Stimulated activated CD8-positive, alpha-beta memory T cell treated with anti-CD3 and anti-CD28 coated beads, Interleukin-15, amount 100 ng/mL, for 48 hours (primary cell): ENCODE data around the gene C1QL4.
"Not testable (repeated sequence)": the region's sequence is repeated elsewhere in the genome, so short reads cannot be mapped to it uniquely, and the experiment has no call there.

ENCODE experiments used
- DNase-seq, 2 donors: peaks; one replicate each; pipeline ENCODE4 v3.0.0-alpha.2; 2020; ENCODE audit warnings: low read depth in 2 of 2

The C1QL4 gene

DNA sequence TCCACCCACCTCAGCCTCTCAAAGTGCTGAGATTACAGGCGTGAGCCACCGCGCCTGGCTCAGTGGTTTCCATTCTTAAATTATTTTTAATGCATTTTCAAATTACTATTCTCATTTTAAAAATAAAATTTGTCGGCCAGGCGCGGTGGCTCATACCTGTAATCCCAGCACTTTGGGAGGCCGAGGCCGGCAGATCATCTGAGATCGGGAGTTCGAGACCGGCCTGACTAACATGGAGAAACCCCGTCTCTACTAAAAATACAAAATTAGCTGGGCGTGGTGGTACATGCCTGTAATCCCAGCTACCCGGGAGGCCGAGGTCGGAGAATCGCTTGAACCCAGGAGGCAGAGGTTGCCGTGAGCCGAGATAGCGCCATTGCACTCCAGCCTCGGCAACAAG is 3.2 kb downstream of the C1QL4 start:
- not testable (repeated sequence) for DNase-seq

DNA sequence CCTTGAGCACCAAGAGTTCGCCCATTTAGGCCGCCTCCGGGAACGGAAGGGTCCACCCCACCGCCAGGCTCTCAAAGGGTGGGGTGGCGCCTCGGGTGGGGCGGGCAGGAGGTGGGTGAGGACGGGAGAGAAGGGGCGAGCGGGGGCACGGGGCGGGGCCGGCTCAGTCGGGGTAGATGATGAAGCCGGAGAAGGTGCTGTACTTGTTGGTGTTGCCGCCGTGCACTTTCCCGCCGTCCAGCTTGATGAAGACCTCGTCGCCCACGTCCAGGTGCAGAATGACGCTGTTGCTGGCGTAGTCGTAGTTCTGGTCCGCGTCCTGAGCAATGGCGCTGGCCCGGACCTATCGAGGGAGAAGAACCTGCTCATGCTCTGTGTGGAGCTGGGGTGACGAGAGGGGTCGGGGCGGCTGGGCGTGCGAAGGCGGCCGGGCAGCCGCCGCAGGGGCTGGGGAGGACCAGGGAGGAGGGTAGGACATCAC is 4.1 kb downstream of the C1QL4 start:
- no peak for DNase-seq

DNA sequence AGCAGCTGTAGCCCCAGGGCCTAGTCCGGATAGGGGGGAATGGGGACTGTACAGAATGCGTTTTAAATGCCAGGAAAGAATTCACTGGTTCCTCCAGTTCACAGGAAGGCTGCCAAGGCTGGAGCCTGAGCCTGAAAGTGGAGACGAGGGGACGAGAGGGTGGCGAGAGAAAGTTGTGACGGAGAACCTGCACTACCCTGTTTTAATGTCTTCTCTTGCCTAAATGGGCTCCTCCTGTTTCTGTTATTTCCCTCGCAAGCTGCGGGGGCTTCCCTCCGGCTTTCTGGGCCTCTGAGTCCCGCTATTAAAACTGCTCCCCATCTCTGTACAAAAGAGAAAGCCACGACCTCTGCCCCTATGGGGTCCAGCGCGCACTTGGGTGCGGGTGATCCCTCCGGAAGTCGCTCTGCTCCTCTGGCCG is 4.5 kb downstream of the C1QL4 start:
- DNase-seq, result no peak

DNA sequence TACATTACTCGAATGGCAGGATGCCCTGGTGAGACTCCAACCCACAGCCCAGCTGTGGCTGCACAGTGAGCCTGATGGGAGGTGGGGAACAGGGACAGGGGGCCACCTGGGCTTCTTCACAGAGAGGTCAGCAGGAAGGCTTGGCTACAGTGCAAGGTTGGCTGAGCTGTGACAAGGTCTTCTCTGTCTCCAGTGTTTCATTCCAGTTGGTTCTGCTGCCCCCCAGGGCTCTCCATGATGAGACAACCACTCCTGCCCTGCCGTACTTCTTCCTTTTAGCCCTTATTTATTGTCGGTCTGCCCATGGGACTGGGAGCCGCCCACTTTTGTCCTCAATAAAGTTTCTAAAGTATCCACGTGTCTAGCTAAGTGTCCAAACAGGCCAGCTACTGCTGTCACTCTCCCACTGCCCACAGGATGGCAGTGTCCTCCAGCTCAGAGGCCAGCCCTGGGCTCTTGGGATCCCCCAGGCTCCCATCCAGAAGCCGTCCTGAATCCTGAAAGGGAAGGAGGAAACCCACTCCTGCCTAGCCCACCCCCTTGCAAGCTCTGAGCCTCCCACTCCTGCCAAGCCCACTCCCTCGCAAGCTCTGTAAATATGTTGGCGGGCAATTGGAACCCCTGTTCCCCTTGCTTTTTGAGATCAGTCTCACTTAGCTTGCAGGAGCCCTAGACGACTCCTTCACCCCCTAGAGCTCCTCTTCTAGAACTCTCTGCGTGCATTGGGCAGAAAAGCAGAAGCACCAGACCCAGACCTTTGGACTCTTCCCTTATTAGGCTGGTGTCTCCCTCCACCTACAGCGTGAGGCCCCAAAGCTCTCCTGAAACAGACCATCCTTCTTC is 5.4 kb downstream of the C1QL4 start:
- no peak for DNase-seq

DNA sequence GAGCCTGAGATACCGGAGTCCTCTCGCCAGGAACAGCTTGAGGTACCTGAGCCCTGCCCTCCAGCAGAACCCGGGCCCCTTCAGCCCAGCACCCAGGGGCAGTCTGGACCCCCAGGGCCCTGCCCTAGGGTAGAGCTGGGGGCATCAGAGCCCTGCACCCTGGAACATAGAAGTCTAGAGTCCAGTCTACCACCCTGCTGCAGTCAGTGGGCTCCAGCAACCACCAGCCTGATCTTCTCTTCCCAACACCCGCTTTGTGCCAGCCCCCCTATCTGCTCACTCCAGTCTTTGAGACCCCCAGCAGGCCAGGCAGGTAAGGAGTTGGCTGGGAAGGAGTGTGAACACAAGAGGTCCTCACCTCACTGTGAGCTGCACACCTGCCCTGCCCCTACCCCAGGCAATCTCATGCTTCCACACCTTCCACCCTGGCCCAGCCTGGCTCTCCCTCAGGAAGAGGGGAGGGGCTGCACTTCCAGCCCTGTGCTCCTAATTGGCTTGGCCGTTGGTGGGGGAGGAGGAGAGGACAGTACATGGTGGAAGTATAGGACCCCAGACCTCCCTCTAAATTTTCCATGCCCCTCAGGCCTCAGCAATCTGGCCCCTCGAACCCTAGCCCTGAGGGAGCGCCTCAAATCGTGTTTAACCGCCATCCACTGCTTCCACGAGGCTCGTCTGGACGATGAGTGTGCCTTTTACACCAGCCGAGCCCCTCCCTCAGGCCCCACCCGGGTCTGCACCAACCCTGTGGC is 6.2 kb downstream of the C1QL4 start:
- no peak for DNase-seq

DNA sequence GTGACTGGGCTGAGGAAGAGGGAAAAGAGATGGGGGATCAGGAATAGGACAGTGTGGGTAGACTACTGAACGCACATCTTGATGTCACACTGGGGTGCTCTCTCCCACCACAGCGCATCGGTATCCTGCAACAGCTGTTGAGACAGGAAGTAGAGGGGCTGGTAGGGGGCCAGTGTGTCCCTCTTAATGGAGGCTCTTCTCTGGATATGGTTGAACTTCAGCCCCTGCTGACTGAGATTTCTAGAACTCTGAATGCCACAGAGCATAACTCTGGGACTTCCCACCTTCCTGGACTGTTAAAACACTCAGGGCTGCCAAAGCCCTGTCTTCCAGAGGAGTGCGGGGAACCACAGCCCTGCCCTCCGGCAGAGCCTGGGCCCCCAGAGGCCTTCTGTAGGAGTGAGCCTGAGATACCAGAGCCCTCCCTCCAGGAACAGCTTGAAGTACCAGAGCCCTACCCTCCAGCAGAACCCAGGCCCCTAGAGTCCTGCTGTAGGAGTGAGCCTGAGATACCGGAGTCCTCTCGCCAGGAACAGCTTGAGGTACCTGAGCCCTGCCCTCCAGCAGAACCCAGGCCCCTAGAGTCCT is 6.9 kb downstream of the C1QL4 start:
- DNase-seq, result no peak

DNA sequence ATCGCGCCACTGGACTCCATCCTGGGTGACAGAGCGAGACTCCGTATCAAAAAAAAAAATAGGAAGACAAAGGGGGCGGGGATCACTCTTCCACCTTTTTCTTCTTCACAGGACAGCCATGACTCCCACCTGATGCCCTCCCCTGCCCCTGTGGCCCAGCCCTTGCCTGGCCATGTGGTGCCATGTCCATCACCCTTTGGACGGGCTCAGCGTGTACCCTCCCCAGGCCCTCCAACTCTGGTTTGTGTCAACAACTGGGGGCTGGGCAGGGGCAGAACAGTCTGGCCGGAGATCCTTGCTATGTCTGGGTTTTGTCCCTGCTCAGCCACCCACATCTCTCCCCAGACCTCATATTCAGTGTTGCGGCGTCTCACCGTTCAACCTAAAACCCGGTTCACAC is 8.2 kb downstream of the C1QL4 start:
- no peak for DNase-seq

DNA sequence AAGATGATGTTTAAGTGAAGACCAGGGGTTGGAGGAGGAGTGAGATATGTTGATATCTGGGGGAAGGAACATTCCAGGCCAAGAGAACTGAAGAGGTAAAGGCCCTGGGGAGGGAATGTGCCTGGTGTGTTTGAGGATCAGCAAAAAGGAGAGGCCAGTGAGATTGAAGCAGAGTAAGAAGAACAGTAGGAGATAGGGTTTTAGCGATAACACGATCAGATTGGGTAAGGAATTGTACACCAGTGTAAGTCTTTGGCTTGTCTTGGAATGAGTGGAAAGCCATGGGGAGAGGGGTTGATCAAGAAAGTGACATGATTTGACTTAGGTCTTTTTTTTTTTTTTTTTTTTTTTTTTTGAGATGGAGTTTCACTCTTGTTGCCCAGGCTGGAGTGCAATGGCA is 9.1 kb downstream of the C1QL4 start:
- no peak for DNase-seq

DNA sequence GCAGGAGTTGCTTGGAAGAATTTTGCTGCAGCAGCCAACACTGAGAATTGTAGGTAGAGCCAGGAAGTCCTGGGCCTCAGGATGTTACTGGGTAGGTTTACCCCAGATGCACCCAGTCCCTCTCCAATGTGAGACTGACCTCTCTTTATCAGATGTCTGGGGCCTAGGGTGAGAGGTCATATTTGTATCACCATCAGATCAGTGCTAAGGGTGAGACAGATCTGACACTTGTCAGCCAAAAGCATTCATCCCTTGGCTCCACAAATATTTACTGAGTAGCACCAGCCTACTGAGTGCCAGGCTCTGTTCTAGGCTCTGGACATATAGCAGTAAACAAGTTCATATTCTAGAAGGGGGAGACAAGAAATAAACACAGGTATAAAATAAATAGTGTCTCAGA is 9.6 kb downstream of the C1QL4 start:
- DNase-seq, result no peak

DNA sequence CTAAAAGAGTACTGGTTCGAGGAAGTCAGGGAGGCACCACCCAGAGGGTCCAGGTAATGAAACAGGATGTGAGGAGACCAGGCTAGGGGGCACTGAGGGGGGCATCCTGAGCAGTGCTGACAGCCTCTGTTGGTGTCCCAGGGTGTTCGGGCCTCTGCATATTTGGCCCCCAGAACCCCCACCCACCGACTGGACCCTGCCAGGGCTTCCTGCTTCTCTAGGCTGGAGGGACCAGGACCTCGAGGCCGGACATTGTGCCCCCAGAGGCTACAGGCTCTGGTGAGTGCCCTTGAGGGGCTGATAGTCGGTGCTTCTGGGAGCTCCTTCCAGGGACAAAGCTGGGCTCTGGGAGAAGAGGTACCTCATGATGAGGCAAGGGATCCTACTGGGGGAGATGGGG is 11.4 kb downstream of the C1QL4 start:
- no peak for DNase-seq

DNA sequence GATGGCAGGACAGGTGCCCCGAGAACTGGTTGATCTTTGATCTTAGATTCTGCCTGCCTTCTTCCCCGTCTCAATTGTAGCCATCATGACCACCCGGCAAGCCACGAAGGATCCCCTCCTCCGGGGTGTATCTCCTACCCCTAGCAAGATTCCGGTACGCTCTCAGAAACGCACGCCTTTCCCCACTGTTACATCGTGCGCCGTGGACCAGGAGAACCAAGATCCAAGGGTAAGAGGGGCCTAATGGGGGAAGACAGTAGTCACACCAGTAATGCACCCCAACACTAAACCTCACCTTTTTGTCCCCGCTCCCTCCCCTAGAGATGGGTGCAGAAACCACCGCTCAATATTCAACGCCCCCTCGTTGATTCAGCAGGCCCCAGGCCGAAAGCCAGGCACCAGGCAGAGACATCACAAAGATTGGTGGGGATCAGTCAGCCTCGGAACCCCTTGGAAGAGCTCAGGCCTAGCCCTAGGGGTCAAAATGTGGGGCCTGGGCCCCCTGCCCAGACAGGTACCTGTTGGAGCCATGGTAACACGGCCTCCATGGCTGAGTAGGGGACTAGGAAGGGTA is 13.4 kb downstream of the C1QL4 start:
- DNase-seq, result no peak

DNA sequence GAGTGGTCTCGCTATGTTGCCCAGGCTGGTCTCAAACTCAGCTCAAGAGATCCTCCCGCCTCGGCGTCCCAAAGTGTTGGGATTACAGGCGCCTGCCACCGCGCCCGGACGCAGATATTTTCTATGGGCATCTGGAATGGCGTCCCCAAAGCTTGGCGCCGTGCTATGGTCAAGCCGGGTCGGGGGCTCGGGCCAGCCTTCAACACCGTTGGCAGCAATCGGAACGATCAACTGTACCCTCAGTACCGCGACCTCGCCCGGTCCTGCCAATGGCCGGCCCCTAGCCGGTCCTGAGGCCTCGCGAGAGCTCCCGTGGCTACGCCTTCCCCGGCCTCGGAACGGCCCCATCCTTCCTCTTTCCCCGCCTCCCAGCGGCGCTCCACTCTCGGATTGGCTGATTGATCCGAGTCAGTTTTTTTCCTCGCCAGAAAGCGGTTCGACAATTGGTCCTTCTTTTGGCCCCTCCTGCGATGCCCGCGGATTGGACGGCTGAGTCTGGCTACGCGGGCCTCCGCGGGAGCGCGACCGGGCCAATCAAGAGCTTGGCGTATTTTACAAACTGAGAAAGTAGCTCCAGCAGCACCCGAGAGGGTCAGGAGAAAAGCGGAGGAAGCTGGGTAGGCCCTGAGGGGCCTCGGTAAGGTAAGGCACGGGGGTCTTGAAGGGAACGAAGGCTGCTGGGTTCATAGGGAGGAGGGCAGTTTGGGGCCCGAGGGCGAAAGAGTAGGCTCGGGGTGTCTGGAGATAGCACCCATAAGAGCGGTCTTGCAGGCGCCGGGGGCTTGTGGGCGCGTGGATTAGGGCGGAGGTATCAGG is 14.1 kb downstream of the C1QL4 start, which contains the start of gene TROAP:
Gene TROAP, plus strand, starts transcription at position 548 of the 816 bp plus-strand sequence. CDS start 354 bp downstream, outside the sequence.
- DNase-seq, result peak; percentile 94 to 96

DNA sequence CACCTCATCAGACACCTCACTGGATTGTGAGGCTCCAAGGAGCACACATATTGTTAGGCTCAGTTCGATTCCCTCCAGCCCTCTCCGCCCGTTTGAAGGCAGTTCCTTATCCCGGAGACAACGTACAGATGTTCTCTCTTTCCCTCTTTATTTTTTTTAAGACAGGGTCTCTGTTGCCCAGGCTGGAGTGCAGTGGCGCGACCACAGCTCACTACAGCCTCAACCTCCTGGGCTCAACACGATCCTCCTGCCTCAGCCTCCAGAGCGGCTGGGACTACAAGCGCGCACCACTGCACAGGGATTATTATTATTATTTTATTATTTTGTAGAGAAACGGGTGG is 14.7 kb downstream of the C1QL4 start:
- no peak for DNase-seq

DNA sequence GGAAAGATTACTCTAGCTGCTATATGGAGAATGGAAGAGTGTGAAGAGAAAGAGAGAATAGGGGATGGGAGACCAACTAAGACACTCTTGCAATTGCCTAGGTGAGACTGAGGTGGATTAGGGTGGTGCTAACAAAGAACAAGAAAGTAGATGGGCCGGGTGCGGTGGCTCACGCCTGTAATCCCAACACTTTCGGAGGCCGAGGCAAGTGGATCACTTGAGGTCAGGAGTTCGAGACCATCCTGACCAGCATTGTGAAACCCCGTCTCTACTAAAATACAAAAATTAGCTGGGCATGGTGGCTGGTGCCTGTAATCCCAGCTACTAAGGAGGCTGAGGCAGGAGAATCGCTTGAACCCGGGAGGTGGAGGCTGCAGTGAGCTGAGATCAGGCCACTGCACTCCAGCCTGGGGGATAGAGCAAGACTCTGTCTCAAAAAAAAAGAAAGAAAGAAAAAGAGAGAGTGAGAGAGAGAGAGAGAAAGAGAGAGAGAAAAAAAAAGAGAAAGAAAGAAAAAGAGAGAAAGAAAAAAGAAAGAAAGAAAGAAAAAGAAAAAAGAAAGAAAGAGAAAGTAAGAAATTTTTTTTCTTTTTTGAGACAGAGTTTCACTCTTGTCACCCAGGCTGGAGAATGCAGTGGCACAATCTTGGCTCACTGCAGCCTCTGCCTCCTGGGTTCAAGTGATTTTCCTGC is 16.4 kb downstream of the C1QL4 start:
- DNase-seq, result not testable (repeated sequence)

DNA sequence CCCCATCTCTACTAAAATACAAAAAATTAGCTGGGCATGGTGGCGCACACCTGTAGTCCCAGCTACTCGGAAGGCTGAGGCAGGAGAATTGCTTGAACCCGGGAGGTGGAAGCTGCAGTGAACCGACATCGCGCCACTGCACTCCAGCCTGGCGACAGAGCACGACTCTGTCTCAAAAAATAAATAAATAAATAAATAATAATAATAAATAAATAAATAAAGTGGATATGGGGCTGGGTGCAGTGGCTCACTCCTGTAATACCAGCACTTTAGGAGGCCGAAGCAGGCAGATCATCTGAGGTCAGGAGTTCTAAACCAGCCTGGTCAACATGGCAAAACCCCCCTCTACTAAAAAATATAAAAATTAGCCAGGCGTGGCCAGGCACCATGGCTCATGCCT is 19.9 kb downstream of the C1QL4 start:
- not testable (repeated sequence) for DNase-seq

DNA sequence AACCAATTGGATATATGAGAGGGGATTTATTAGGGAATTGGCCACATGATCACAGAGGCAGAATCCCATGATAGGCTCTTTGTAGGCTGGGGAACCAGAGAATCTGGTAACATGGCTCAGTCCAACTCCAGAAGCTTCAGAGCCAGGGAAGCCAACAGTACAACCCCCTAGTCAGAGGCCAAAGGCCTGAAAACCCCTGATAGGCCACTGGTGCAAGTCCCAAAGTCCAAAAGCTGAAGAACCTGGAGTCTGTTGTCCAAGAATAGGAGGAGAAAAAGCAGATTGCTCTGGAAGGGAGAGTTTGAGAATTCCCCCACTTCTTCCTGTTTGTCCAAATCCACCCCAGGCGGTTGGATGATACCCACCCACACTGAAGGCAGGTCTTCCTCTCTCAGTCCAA is 22.2 kb downstream of the C1QL4 start:
- DNase-seq, result no peak

DNA sequence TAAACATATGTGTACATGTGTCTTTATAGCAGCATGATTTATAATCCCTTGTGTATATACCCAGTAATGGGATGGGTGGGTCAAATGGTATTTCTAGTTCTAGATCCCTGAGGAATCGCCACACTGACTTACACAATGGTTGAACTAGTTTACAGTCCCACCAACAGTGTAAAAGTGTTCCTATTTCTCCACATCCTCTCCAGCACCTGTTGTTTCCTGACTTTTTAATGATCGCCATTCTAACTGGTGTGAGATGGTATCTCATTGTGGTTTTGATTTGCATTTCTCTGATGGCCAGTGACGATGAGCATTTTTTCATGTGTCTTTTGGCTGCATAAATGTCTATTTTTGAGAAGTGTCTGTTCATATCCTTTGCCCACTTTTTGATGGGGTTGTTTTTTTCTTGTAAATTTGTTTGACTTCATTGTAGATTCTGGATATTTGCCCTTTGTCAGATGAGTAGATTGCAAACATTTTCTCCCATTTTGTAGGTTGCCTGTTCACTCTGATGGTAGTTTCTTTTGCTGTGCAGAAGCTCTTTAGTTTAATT is 26.5 kb downstream of the C1QL4 start:
- DNase-seq, result not testable (repeated sequence)

DNA sequence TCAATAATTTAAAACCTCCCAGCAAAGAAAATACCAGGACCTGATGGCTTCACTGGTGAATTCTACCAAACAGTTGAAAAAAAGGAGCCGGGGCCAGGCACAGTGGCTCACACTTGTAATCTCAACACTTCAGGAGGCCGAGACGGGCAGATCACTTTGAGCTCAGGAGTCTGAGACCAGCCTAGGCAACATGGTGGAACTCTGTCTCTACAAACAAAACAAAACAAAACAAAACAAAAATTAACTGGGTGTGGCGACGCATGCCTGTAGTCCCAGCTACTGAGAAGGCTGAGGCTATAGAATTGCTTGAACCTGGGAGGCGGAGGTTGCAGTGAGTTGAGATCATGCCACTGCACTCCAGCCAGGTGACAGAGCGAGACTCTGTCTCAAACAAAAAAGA is 27.6 kb downstream of the C1QL4 start:
- no peak for DNase-seq

DNA sequence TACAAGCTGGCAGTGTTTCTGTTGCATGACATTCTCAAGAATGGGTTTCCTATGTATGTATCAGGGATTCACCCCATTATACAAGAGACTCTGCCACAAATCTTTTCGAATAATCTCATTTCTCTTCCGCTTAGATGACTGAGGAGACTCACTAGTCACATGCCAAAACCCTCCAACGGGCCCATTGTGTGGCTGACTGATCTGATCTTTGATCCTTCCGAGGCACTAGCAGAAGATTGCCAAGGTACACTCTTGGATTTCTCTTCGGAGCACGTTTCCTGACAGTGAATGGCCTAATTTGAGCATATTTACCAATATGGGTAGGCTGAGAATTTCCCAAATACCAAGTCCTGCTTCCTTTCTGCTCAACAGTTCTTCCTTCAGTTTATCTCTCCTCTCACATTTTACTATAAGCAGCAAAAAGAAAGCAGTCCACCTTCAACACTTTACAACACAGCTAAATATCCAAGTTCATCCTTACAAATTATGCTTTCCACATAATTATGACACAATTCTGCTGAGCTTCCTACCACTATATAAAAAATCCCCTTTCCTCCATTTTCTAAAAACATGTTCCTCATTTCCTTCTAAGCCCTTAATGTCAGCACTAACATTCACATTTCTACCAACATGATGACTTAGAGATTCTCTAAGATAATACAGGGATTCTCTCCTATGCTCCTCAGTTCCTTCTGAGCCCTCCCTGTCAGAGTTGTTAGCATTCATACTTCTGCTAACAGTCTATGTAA is 31.1 kb downstream of the C1QL4 start:
- no peak for DNase-seq

DNA sequence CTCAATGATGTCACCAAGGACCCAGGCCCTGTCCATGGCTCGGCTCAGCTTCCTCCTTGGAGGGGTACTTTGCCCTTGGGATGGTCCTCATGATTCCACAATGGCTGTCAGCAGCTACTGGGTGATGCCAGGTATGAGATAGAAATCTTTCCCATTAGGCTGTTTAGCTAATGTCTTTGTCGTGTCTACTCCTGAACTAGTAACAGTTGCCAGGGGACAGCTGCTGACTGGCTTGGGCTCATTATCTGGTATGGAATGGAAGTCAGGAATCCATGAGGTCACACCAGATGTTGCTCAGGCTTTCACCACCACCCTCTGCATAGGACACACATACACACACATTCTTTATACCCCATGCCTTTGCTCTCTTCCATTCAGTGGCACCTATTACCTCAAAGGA is 32.8 kb downstream of the C1QL4 start:
- no peak for DNase-seq
